GM18907 (cell line): ENCODE results near the gene CD300C.
"Not testable (repeated sequence)": the region's sequence is repeated elsewhere in the genome, so short reads cannot be mapped to it uniquely, and the experiment has no call there.

ENCODE experiments used
- ATAC-seq: cut with Tn5 transposase; IDR thresholded peaks from one replicate; pipeline ENCODE4 v1.9.1; 2021; ENCODE audit warnings: mild to moderate bottlenecking, moderate library complexity; ENCODE audit not compliant: unreplicated experiment

Gene CD300C

DNA sequence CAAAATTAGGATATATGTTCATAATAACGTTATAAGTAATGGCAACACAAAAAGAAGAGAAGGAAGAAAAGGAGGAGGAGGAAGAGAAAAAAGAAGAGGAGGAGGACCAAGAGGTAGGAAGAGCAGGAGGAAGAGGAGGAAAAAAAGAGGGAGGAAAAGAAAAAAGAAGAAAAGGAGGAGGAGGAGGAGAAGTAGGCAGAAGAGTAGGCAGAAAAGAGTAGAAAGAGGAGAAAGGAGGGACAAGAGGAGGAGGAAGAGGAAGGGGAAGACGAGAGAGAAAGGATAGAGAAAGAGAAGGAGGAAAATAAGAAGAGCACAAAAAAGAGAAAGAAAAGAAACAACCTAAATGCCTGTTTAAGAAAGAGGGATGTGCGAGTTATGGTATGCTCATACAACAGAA, 9.0 kb downstream of the CD300C start:
- no peak for ATAC-seq

DNA sequence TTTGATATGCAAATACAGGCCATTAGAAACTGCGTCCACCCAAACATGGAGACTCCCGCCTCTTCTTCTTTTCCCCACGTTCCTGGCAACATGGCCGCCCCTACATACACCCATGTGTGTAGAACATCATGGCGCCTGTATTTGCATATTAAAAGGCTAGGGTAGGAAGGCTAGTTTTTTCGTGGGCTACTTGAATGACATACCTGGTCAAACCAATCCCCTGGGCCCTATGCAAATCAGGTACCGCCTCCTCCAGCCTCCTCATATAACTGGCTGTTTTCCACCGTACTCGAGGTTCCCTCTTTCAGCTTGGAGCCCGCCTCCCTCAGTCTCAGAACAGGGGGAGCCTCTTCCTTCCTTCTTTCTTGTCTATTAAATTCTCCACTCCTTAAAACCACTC, 13.8 kb downstream of the CD300C start:
- no peak for ATAC-seq

DNA sequence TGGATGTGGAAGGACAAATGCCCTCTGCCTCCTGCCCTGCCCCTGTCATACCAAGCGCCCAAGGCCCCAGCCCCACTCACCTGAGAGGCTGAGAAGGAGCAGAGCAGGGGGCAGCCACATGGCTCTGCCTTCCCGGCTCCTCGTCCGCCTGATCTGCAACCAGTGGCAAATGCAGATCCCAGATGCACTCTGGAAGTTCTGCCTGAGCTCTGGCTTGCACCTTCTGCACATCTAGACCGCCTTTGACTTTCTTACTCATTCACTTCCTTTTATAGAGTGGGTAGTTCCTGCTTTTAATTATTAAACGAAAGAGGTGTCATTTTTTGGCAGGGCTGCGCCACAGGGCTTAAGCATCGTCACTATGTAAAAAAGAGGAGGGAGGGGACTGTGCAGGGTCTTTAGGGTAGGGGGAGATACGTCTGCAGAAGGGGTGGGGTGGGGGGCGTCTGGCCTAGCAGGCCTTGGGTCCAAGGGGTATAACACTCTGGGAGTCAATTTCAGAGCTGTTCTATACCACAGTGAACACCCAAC, 14.6 kb downstream of the CD300C start, which contains the start of gene CD300LB:
TSS of gene CD300LB (minus strand) at position 245 of the 531 bp plus-strand sequence. CDS start at position 120, 125 bp downstream.
- peak; percentile 40 for ATAC-seq

DNA sequence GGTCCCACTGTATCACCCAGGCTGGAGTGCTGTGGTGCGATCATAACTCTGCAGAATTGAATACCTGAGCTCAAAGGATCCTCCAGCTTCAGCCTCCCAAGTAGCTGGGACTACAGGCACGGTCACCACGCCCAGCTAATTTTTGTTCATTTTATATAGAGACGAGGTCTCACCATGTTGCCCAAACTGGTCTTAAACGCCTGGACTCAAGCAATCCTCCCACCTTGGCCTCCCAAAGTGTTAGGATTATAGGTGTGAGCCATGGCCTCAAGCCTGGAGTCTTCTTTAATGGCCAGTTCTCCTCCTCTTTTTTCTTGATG, 15.1 kb downstream of the CD300C start:
- no peak for ATAC-seq

DNA sequence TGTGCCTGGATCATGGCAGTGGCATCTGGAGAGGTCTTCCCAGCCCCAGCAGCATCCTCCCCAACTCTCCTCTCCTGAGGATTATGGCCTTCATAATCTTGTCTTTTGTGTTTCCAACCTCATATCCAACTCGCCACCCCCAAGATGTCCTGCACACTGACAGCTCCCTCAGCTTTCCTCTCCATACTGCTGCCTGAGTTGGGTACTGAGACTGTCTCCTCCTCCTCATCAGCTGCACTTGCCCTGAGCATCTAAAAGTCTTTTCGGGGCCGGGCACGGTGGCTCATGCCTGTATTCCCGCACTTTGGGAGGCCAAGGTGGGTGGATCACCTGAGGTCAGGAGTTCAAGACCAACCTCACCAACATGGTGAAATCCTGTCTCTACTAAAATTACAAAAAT, 16.7 kb downstream of the CD300C start:
- ATAC-seq: no peak

DNA sequence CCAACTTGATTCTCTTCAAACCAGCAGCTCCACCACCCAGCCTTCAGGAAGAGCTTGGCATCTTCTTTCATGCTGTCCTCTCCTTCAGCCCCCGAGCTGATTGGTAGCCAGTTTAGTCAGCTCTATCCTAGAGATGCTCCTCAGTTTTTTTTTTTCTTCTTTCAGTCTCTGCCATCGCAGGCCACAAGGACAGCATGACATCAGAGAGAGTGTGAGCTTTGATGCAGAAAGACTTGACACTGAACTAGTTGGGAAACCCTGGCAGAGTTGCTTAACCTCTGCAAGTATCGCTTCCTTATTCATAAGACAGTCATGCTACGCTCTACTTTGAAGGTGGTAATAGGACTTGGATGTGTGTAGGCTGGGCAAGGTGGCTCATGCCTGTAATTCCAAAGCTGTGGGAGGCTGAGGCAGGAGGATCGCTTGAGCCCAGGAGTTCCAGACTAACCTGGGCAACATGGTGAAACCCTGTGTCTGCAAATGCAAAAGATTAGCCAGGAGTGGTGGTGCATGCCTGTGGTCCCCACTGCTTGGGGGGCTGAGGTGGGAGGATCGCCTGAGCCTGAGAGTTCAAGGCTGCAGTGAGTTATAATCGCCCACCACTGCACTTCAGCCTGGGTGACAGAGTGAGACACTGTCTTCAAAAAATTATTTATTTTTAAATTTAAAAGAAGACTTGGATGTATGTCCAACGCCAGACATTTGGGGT, 17.3 kb downstream of the CD300C start:
- ATAC-seq: peak; percentile 81

DNA sequence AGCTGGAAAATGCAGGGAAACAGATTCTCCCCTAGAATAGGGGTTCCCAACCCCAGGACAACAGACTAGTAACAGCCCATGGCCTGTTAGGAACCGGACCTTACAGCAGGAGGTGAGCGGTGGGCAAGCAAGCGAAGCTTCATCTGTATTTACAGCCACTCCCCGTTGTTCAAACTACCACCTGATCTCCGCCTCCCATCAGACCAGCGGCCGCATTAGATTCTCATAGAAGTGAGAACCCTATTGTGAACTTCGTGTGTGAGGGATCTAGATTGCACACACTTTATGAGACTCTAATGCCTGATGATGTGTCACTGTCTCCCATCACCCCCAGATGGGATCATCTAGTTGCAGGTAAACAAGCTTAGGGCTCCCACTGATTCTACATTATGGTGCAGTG, 18.2 kb downstream of the CD300C start:
- ATAC-seq: no peak

DNA sequence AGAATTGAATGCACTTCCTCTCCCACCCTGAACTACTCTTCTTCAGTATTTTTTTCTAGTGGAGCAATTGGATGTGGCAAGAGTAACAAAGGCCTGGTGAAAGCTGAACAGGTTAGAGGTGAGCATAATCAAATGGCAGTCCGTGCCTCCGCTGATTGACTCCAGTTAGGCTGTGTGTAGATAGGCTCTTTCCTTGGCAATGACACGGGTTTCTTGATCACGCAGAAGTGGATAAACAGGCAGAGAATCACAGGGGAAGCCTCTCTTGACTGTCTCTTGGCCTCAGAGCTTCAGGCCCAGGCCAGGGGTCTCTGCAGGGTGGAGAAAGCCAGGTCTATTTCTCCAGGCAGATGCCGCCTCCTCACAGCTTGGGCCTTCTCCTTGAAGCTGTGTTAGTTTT, 18.8 kb downstream of the CD300C start:
- ATAC-seq: no peak

DNA sequence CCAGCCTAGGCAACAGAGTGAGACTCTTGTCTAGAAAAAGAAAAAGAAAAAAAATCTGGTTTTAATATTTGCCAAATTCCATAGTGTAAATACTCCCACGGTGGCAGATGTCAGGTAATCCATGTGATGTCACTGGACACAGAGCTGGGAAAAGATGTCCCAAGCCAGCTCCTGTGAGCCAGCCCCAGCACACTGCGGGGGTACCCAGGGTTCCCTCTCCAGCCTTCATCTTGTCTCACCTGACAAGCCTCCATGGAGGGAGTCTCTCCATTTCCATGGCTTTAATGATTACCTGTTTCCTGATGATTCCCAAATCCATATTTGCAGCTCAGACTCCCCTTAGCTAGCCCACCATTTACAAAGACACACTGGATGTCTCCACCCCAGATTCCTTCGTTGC, 19.2 kb downstream of the CD300C start:
- no peak for ATAC-seq

DNA sequence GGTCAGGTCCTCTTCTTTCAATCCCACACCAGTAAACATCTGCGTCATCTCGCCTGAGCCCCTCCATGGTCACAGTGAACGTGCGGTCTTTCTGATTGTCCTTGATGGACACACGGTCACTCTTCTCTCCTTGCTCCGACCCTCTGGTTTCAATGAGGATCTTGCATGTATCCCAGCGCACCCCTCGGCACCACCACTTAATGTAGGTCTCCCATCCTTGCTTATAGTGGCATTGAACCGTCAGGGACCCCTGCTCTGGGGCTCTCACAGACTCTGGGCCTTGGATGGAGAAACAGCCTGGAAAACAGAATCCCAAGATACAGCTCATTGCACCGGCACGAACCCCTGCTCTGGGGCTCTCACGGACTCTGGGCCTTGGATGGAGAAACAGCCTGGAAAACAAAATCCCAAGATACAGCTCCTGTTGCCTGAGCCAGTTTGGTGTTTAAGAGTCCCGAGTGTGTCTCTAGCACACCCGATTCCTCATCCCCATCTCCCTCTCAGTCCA, 20.1 kb downstream of the CD300C start:
- no peak for ATAC-seq

DNA sequence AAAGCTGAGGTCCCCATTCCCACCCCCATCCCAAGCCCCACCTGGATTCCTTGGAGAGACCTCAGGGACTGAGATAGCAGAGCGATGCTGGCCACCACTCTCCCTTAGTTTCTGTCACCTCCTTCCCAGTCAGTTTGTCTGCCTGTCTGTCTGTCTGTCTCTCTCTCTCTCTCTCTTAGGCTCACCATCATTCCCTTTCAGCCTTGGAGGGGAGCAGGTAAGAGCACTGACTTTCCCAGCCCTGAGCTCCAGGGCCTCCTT, 20.5 kb downstream of the CD300C start:
- no peak for ATAC-seq

DNA sequence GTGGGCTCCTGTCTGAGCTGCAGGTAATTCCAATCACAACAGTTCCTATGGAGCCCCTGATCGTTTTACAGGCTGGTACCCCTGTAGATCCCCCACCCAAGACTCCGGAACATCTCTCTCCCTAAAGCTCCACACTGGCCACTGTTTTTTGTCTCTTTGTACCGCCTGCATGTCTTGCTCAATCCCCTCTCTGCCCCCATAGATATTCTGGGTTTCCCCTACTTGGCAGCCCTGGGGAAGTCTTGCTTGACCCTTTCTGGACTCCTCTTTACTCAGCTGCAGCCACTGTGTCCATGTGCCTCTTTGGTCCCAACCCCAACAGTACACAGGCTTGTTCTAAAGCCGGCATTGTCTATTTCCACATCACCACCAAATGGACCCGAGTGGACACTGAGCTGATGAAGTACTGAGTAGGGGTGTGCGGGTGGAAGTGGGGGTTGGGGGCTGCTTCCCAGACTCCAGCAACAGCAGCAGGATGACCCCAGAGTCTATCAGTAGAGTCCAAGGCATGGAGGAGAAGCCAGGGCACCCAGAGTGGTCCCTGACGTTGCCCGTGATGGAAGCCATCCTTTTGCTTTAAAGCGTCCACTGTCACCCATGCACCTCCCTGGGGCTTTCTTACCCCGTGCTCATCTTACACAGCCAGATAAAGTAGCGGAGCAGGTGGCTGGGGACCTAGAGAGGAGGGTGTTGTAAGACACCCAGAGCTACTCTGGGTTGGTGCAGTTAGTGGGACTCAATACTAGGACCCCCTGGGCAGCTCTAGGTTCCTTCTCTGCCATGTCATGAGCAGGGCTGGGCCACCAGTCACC, 21.1 kb downstream of the CD300C start:
- no peak for ATAC-seq

DNA sequence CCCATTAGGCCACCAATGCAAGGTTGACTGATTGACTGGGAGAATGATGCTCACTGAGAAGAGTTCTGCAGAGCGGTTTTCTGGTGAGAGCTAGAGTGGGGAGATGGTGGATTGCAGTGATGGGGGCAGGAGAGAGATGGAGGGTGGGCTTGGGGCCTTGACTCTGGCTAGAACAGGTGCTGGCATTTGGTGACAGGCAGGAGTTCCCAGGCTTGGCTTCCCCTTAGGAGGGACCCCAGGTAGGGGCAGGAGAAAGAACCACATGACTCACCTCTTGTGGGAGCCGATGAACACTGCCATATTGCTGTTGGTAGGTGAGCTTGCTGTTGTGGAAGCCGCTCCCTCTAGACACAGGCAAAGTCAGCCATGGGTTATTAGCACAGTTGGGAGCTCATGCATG, 22.6 kb downstream of the CD300C start:
- ATAC-seq: no peak

DNA sequence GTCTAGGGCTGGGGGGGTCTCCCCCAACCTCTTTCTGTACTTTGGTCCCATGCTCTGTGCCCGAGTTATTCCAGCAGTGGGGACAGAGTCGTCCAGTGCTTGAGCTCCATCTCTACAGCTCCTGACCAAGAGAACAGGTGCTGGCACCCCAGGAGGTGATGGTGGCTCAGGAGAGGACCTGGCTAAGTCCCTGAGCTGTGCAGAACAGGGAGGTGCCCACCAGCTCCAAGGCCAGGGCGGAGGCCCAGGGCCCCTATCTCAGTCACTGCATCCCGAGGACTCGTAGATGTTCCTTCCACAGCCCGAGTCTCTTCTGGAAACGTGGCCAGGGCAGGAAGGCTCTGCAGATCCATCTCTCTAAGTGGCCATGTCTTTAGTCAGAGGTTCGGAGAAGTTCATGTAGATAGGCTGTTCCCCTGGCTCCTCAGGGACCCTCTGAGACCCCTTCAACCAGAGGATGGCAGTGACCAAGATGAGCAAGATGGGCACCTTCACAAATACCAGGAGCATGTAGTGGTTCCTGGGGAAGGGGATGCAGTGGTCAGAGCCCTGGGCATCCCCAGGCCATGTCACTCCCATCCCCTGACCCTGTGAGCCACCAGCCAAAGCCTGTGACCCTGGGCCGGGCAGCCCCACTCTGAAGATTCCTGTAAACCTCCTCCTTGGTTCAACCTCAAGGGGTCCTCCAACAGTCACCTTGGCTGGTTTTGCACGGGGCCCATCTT, 23.4 kb downstream of the CD300C start:
- ATAC-seq: no peak

DNA sequence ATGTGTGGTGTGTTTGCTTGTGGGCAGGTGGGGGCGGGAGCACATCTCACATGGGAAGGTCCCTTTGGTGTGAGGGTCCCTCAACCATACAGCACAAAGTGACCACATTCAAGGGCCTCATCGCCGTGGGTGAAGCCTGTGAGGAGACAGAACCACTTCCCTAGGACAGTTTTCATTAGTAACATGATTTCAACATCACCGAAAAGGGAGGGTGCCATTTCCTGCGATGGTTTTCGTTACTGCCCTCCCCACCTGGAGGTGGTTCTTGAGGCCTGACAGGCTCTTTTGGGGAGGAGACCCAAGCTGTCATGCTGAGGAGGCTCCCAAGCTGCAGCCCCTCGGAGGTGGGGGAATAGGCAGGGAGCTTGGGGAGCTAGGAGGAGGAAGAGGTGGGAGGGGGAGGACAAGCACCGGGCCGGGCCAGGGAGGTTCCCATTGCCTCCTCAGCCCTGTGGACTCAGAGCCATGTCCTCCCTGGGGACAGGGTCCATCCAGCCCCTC, 24.2 kb downstream of the CD300C start:
- no peak for ATAC-seq

DNA sequence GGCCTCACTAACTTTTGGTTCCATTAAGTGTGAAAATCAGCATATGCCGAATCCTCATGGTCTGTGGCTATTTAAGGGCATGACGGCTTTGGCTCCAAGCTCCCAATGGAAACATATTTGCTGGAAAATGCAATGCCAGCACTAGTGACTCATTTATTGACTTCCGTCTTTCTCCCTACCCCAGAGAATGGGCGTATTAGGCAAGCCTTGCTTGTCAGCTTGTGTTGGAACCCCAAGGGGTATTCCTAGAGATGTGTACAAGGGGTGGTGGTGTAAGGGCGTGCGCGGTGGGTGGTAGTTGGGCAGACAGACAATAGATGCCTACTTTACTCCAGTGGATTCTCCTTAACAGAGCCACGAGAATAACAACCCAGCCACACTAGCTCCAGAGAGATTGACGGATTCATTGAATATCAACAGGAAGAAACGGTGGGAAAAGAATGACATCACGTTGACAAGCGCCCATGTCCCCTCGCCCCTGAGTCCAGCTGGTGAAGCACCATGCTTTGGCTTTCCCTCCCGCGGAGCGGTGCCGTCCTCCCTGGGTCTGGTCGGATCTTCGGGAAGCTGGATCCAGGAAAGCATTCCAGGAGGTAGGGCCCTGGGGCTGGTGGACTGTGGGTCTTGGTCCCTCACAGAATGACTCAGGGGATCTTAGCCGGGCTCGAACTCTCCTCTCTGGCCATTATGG, 25.0 kb downstream of the CD300C start:
- ATAC-seq: no peak

DNA sequence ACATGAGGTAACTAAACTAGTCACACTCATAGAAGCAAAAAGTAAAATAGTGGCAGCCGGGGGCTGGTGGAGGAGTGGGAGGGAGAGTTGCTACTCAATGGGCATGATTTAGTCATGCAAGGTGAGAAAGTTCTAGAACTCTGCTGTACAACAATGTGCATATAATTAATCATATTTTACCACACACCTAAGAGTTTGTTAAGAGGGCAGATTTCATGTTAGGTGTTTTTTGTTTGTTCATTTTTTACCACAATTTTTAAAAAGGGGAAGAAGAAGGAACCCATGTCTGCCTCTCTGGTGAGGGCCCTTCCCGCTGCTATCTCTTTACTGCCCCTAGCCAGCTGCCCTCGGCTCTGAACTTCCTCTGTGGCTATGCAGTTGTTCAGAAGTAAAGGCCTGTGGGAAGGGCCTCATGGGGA, 25.9 kb downstream of the CD300C start:
- peak; percentile 37 for ATAC-seq

DNA sequence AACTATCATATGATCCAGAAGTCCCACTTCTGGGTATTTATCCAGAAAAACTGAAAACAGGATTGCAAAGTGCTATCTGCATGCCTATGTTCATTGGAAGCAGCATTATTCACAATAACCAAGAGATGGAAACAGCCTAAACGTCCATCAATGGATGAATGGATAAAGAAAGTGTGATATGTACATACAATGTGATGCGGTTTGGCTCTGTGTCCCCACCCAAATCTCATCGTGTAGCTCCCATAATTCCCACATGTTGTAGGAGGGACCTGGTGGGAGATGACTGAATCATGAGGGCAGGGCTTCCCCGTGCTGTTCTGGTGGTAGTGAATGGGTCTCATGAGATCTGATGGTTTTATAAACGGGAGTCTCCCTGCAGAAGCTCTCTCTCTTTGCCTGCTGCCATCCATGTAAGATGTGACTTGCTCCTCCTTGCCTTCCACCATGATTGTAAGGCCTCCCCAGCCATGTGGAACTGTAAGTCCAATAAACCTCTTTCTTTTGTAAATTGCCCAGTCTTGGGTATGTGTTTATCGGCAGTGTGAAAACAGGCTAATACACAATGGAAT, 27.4 kb downstream of the CD300C start:
- not testable (repeated sequence) for ATAC-seq

DNA sequence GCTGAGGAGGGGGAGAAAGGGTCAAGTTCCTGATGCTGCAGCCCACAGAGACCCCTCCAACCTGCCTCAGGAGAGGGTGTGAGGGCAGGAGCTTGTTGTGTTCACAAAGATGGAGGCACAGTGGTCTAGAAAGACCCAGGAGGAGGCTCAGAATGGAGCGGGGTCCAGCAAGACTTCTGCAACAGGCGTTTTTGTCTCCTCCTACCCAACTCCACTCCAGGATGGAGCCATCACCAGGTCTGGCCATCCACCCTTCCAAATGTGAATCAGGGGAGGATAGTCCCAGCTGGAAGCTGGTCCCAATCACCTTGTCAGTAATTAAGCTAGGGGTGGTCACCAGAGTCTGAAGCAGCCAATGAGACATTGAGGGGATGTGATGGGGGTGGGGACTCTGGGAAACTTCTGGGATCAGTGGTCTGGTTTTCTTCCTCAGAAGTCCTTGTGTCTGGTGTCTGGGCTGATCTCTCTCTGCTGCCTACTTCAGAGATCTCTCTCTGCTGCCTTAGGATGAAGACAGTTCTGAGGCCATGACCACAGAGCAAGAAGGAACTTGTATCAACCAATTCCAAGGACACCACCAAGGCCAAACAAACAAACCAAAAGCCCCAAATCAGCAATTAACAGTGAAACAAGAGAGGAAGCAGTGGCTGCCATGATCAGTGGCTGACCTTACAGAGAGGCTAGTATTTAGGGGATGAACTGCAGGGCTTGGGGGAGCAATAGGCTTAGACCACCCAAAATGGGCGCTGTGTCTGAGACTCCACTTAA, 29.2 kb downstream of the CD300C start:
- ATAC-seq: no peak

DNA sequence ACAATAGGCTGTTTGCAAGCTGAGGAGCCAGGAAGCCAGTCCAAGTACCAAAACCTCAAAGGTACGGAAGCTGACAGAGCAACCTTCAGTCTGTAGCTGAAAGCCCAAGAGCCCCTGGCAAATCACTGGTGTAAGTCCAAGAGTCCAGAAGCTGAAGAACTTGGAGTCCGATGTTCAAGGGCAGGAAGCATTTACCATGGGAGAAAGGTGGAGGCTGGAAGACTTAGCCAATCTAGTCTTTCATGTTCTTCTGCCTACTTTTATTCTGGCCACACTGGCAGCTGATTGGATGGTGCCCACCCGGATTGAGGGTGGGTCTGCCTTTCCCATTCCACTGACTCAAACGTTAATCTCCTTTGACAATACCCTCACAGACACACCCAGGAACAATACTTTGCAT, 30.0 kb downstream of the CD300C start:
- no peak for ATAC-seq
